ENCODE results near the gene A2M.
A peak's percentile ranks its signal among the peaks of the same experiment; 100 is the strongest.

Gene A2M

DNA sequence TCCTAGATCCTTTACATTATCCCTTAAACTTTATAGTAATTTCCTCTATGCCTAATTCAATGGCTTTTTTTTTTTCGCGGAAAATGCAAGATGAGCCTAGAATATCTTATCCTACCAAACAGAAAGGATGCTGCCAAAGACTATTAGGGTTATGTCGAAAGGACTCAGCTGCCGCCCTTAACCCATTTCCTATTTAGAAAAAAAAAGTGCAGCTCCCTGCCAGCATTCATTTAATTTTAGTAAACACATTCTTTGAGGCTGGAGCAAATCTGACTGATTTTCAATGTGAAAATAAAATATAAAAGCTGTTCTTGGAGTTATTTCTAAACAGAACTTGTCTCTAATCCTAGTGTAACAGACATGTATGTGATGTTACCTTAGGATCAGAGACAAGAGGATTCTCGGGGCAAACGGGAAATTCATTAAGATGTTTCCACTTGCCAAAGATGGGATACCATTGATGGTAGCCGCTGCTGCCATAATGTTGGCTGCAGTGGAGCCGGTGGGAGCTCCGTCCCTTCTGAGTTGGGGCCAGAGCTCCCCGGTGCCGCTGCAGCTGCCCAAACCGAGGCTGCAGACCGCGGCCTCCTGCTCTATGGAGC lies 8.2 kb upstream of the A2M start:
- H3K4me3 ChIP-seq (replicated peaks; ENCODE audit: low read depth, low read length), result no peak overlapping the region
- no peak for DNase-seq (ENCODE audit: extremely low read depth, low read depth)
- TF ChIP-seq, protein P1, sequence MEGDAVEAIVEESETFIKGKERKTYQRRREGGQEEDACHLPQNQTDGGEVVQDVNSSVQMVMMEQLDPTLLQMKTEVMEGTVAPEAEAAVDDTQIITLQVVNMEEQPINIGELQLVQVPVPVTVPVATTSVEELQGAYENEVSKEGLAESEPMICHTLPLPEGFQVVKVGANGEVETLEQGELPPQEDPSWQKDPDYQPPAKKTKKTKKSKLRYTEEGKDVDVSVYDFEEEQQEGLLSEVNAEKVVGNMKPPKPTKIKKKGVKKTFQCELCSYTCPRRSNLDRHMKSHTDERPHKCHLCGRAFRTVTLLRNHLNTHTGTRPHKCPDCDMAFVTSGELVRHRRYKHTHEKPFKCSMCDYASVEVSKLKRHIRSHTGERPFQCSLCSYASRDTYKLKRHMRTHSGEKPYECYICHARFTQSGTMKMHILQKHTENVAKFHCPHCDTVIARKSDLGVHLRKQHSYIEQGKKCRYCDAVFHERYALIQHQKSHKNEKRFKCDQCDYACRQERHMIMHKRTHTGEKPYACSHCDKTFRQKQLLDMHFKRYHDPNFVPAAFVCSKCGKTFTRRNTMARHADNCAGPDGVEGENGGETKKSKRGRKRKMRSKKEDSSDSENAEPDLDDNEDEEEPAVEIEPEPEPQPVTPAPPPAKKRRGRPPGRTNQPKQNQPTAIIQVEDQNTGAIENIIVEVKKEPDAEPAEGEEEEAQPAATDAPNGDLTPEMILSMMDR (IDR thresholded peaks at IDR 0.05; ENCODE audit: low read depth, low read length, missing control alignments), result no peak

DNA sequence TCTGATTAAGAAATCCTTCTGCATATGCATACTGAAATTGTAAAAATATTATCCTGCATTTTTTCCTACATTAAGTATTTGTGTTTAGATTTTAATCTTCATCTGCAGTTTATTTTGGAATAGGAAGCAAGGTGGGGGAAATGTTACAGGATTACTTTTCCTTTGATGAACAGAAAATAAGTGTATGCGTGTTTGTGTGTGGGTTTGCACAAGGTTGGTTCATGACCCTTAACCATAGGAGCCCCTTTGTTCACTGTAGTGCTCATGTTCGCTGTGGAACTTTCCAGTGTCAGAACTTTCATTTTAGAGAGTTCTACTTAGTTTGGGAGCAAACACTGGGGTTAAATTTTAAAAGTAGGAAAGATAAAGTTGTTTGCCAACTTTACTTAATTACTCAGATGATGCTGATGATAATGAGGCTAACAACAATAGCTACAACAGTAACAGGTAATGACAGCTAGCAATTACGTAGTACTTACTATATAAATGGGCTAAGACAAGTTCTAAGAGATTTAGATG lies 6.4 kb upstream of the A2M start:
- TF ChIP-seq, protein P1 (IDR thresholded peaks at IDR 0.05; ENCODE audit: low read depth, low read length, missing control alignments), result no peak
- no peak for DNase-seq (ENCODE audit: extremely low read depth, low read depth)
- no peak overlapping the region for H3K4me3 ChIP-seq (replicated peaks; ENCODE audit: low read depth, low read length)

DNA sequence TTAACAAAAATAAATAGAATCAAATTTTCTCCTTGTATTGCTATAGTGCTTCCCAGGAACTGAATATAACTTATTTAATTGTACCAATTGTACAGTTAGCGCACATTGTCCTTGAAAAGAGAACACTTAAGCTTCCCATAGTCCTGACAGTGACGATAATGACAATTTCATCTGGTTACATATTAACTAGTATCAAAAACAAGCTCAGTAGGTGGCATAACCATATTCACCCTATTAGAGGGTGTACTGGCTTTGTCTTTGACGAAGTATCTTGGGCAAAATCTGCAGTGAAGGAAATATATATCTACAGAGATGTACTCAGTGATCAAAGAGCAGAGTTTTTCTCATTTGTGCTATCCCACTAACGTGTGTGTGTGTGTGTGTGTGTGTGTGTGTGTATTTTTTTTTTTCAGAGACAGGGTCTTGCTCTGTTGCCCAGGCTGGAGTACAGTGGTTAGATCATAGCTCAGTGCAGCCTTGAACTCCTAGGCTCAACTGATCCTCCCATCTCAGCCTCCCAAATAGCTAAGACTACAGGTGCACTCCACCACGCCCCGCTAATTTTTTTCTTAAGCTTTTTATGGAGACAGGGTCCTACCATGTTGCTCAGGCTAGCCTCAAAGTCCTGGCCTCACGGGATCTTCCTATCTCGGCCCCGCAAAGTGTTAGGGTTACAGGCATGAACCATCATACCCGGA lies 4.9 kb upstream of the A2M start:
- no peak overlapping the region for H3K4me3 ChIP-seq (replicated peaks; ENCODE audit: low read depth, low read length)
- DNase-seq (ENCODE audit: extremely low read depth, low read depth), result no peak
- TF ChIP-seq, protein P1 (IDR thresholded peaks at IDR 0.05; ENCODE audit: low read depth, low read length, missing control alignments), result no peak

DNA sequence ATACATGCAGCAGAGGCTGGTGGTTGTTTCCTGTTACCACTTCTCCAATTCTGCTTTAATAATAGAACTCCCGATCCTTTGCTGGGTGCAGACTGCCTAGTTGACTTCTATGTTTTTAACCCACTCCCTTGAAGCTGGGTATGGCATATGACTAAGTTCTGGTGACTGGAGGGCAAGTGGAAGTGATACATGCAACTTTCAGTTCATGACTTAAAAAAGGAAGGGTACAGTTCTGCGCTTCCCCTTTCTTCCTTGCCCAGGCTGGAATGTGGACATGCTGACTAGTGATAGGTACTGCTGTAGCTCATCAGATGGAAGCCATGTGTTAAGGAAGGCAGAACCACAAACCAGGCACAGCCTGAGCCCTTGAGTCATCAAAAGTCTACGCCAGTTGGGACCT lies 2.4 kb upstream of the A2M start:
- peak; percentile 25 for DNase-seq (ENCODE audit: extremely low read depth, low read depth)
- TF ChIP-seq, protein P1 (IDR thresholded peaks at IDR 0.05; ENCODE audit: low read depth, low read length, missing control alignments), result no peak
- no peak overlapping the region for H3K4me3 ChIP-seq (replicated peaks; ENCODE audit: low read depth, low read length)

DNA sequence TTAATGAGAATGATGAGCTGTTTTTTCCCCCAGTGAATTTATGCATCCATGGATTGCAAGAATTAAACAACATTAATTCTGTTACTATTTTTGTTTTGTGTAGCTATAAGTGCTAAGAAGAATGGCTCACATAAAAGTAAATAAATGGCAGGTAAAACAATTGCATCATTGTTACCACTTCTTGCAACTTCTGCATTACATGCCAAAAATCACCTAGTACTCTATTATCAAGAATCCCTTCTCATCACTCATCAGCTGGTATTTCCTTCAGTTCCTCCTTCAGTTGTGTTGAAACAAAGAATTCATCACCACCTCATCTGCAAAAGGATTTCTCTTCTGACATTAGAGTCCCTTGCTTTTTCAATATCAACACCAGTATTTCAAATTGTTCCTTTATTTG lies 773 bp downstream of the A2M start:
- no peak overlapping the region for H3K4me3 ChIP-seq (replicated peaks; ENCODE audit: low read depth, low read length)
- TF ChIP-seq, protein P1 (IDR thresholded peaks at IDR 0.05; ENCODE audit: low read depth, low read length, missing control alignments), result no peak
- no peak for DNase-seq (ENCODE audit: extremely low read depth, low read depth)

DNA sequence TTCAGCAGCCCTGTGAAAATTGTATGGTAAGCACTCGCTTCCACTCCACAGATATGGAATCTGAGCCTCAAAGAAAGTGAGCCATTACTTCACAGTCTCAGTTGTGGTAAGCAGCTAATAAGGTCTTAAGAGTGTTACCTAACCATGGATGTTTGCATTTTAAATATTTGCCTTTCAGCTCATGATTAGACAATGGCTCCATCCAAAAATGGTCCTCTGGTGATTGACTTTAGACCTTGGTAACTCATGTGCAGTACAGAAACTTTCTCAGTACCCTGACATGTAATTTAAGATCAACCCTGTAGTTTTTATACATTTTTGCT lies 1.8 kb downstream of the A2M start:
- DNase-seq (ENCODE audit: extremely low read depth, low read depth), result no peak
- TF ChIP-seq, protein P1 (IDR thresholded peaks at IDR 0.05; ENCODE audit: low read depth, low read length, missing control alignments), result no peak
- no peak overlapping the region for H3K4me3 ChIP-seq (replicated peaks; ENCODE audit: low read depth, low read length)
